Stimulated activated CD4-positive, alpha-beta T cell treated with anti-CD3 and anti-CD28 coated beads, TNF-alpha, amount 100 ng/mL, for 48 hours (primary cell): ENCODE data around the gene DDX39A.

Experiments used
- DNase-seq, 3 donors: peaks; one replicate each; pipeline ENCODE4 v3.0.0-alpha.2; 2020; ENCODE audit warnings: low read depth in 3 of 3

The DDX39A gene

GRCh38 chr19:14434543-14435319 is 15.6 kb upstream of the DDX39A start:
- DNase-seq: no peak

- no peak for DNase-seq
Observed at GRCh38 chr19:14433554-14434501, 14.7 kb upstream of the DDX39A start.

GRCh38 chr19:14432791-14433553 is 13.8 kb upstream of the DDX39A start, which contains the start of gene PKN1:
Gene PKN1 (plus strand): TSS chr19:14433306. CDS start chr19:14433522, 216 bp downstream.
- DNase-seq: peak in 1 of 3 donors; percentile 60

GRCh38 chr19:14430712-14431111 is 11.6 kb upstream of the DDX39A start:
- DNase-seq: no peak

GRCh38 chr19:14428882-14429416 is 9.8 kb upstream of the DDX39A start:
- no peak for DNase-seq

GRCh38 chr19:14427461-14427860 is 8.3 kb upstream of the DDX39A start:
- DNase-seq: no peak

- DNase-seq: no peak
Observed at GRCh38 chr19:14425696-14426138, 6.6 kb upstream of the DDX39A start.

GRCh38 chr19:14418856-14419105 is 360 bp downstream of the DDX39A start:
- peak in 1 of 3 donors; percentile 72 for DNase-seq

- DNase-seq: no peak
Observed at GRCh38 chr19:14416817-14417231, 2.3 kb downstream of the DDX39A start.

GRCh38 chr19:14414926-14415690 is 4.0 kb downstream of the DDX39A start:
- DNase-seq: no peak

- DNase-seq: no peak
Observed at GRCh38 chr19:14413693-14414181, 5.4 kb downstream of the DDX39A start.

- no peak for DNase-seq
Observed at GRCh38 chr19:14412996-14413692, 6.0 kb downstream of the DDX39A start.

GRCh38 chr19:14412324-14412995 is 6.7 kb downstream of the DDX39A start:
- DNase-seq: no peak

- DNase-seq: no peak
Observed at GRCh38 chr19:14411938-14412245, 7.2 kb downstream of the DDX39A start.

GRCh38 chr19:14411161-14411937 is 7.8 kb downstream of the DDX39A start:
- no peak for DNase-seq

- no peak for DNase-seq
Observed at GRCh38 chr19:14410091-14411051, 8.8 kb downstream of the DDX39A start.

GRCh38 chr19:14409146-14410023 is 9.8 kb downstream of the DDX39A start:
- no peak for DNase-seq
